ENCODE data around the gene GPR161. TPM values are rescaled to one million over a fixed set of nuclear protein-coding genes. Genes with fewer than 3 reads are reported as not detected.

GPR161 gene
- total and polyA plus RNA-seq, 9 of the 15 experiments (the other 6 are each of a cell fraction or from before 2014, with no cell fraction given) = 0.15 to 2.4 (median 0.76) TPM

DNA sequence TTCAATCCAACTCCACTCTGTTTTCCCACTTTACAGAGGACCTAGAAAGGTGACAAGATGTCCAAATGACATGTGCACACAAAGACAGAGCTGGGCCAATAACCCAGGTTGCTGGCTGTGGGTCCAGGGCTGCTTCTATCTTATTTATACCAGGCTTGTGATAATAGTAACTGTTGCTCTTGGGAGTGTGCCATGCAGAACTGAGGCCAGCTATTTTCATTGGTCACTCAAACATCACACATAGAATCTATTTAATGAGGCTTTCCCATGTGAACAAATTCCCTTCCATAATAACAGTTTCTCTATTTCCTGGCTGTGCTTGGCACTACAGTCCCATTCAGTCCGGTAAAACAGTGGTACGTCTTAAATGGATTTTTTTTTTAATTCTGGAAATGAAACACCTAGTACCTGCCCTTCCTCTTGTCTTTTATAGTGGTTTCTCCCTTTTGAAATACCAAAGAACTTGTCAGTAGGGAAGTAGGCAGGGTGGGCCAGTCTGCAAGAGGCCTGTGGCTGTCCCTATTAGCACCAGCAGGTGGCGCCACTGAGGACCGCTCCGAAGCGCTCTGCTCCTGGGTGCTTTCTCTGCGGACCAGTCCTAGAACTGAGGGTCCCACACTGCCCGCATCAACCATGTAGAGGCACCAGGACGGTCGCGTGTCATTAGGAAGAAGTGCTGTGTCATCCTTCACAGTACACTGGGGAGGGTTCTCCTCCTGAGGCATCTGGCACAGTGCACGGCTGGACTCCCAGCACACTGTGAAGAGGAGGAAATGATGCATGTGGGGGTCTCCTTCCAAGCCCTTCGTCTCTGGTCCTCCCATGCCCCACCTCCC is 52.1 kb downstream of the GPR161 start (continued):
- TF ChIP-seq, protein P1, sequence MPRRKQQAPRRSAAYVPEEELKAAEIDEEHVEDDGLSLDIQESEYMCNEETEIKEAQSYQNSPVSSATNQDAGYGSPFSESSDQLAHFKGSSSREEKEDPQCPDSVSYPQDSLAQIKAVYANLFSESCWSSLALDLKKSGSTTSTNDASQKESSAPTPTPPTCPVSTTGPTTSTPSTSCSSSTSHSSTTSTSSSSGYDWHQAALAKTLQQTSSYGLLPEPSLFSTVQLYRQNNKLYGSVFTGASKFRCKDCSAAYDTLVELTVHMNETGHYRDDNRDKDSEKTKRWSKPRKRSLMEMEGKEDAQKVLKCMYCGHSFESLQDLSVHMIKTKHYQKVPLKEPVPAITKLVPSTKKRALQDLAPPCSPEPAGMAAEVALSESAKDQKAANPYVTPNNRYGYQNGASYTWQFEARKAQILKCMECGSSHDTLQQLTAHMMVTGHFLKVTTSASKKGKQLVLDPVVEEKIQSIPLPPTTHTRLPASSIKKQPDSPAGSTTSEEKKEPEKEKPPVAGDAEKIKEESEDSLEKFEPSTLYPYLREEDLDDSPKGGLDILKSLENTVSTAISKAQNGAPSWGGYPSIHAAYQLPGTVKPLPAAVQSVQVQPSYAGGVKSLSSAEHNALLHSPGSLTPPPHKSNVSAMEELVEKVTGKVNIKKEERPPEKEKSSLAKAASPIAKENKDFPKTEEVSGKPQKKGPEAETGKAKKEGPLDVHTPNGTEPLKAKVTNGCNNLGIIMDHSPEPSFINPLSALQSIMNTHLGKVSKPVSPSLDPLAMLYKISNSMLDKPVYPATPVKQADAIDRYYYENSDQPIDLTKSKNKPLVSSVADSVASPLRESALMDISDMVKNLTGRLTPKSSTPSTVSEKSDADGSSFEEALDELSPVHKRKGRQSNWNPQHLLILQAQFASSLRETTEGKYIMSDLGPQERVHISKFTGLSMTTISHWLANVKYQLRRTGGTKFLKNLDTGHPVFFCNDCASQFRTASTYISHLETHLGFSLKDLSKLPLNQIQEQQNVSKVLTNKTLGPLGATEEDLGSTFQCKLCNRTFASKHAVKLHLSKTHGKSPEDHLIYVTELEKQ (CRISPR knock-in tag; IDR thresholded peaks at IDR 0.05) = no peak
- TF ChIP-seq POLR3A (IDR thresholded peaks at IDR 0.05; ENCODE audit: borderline replicate concordance, extremely low read depth, insufficient read depth, insufficient read length) (no peak), HNRNPLL (IDR thresholded peaks at IDR 0.05; ENCODE audit: low read depth, low read length, poor library complexity, severe bottlenecking) (no peak), ZNF121 (CRISPR knock-in tag; conservative IDR thresholded peaks at IDR 0.05) (no peak), TOE1 (IDR thresholded peaks at IDR 0.05; ENCODE audit: borderline replicate concordance) (no peak), TOE1 (CRISPR knock-in tag; IDR thresholded peaks at IDR 0.05; ENCODE audit: borderline replicate concordance, low read depth) (no peak), NEUROD1 (IDR thresholded peaks at IDR 0.05; ENCODE audit: borderline replicate concordance, low read depth, low read length, partially characterized antibody) (peak; percentile 35), ZNF699 (CRISPR knock-in tag; IDR thresholded peaks at IDR 0.05; ENCODE audit: insufficient replicate concordance) (no peak), ZC3H11A (IDR thresholded peaks at IDR 0.05; ENCODE audit: low read depth, low read length) (no peak), MAFG (tag; conservative IDR thresholded peaks at IDR 0.05) (peak; percentile 84), IRF2 (CRISPR knock-in tag; IDR thresholded peaks at IDR 0.05) (no peak)
- TF ChIP-seq, protein P2, sequence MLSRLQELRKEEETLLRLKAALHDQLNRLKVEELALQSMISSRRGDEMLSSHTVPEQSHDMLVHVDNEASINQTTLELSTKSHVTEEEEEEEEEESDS (CRISPR knock-in tag; IDR thresholded peaks at IDR 0.05) = no peak
- TF ChIP-seq, protein P3, sequence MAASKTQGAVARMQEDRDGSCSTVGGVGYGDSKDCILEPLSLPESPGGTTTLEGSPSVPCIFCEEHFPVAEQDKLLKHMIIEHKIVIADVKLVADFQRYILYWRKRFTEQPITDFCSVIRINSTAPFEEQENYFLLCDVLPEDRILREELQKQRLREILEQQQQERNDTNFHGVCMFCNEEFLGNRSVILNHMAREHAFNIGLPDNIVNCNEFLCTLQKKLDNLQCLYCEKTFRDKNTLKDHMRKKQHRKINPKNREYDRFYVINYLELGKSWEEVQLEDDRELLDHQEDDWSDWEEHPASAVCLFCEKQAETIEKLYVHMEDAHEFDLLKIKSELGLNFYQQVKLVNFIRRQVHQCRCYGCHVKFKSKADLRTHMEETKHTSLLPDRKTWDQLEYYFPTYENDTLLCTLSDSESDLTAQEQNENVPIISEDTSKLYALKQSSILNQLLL (CRISPR knock-in tag; IDR thresholded peaks at IDR 0.05; ENCODE audit: borderline replicate concordance) = no peak
- TF ChIP-seq, protein P4, sequence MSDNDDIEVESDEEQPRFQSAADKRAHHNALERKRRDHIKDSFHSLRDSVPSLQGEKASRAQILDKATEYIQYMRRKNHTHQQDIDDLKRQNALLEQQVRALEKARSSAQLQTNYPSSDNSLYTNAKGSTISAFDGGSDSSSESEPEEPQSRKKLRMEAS (CRISPR knock-in tag; IDR thresholded peaks at IDR 0.05) = 0 out of 2 replicates have a peak, but pooled peaks have one; percentile 12
- TF ChIP-seq, protein P5, sequence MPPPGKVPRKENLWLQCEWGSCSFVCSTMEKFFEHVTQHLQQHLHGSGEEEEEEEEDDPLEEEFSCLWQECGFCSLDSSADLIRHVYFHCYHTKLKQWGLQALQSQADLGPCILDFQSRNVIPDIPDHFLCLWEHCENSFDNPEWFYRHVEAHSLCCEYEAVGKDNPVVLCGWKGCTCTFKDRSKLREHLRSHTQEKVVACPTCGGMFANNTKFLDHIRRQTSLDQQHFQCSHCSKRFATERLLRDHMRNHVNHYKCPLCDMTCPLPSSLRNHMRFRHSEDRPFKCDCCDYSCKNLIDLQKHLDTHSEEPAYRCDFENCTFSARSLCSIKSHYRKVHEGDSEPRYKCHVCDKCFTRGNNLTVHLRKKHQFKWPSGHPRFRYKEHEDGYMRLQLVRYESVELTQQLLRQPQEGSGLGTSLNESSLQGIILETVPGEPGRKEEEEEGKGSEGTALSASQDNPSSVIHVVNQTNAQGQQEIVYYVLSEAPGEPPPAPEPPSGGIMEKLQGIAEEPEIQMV (tag; conservative IDR thresholded peaks at IDR 0.05; ENCODE audit: low read depth) = 0 out of 2 replicates have a peak, but pooled peaks have one; percentile 28

Data from K562 (cell line).